Ishikawa (cell line): ENCODE results near the gene TRPC3.

Source experiments
- EP300 ChIP-seq: IDR thresholded peaks from 2 replicates; pipeline ENCODE4 v1.6.1; 2012; ENCODE audit warnings: borderline replicate concordance
- YY1 ChIP-seq: IDR thresholded peaks from 2 replicates; pipeline ENCODE4 v1.6.1; 2012; ENCODE audit warnings: low read depth
- ZBTB7A ChIP-seq: IDR thresholded peaks from 2 replicates; pipeline ENCODE4 v1.6.1; 2012; ENCODE audit warnings: low read depth
- TF ChIP-seq, protein P1 (sequence below): IDR thresholded peaks from 2 replicates; pipeline ENCODE4 v1.6.1; 2012

DNA sequence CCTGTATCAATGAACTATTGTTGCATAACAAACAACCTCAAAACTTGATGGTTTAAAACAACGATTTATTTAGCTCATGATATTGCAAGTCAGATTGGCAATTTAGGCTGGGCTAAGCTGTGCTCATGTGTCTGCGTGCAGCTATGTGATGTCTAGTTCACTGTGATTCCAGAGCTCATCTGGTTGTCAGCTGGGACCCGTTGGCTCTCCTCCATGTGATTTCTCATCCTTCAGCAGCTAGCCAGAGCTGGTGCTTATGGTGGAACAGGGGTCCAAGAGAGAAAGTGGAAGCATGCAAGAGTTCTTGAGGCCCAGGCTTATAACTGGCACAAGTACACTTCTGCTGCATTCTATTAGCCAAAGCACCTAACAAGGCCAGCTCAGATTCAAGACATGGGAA, 28.8 kb upstream of the TRPC3 start:
- no peak for TF ChIP-seq ZBTB7A
- TF ChIP-seq, protein P1, sequence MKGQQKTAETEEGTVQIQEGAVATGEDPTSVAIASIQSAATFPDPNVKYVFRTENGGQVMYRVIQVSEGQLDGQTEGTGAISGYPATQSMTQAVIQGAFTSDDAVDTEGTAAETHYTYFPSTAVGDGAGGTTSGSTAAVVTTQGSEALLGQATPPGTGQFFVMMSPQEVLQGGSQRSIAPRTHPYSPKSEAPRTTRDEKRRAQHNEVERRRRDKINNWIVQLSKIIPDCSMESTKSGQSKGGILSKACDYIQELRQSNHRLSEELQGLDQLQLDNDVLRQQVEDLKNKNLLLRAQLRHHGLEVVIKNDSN: no peak
- TF ChIP-seq YY1: no peak
- TF ChIP-seq EP300: no peak
